WI38 (cell line): Measurements from ENCODE around the gene ULK4.

Source experiments
- H3K4me3 ChIP-seq: 2 replicates; pipeline ENCODE4 v1.5.1; 2011; ENCODE audit warnings: low read depth, mild to moderate bottlenecking, control low read depth, low read length
- CTCF ChIP-seq: IDR thresholded peaks from 2 replicates; pipeline ENCODE4 v1.5.1; 2012; ENCODE audit warnings: low read depth, mild to moderate bottlenecking, control low read depth, low read length

ULK4 gene

GRCh38 chr3:41244620-41245336, 717.1 kb downstream of the ULK4 start:
- H3K4me3 ChIP-seq = no peak overlapping the region
- TF ChIP-seq CTCF = no peak

GRCh38 chr3:41243183-41243582, 718.7 kb downstream of the ULK4 start:
- no peak overlapping the region for H3K4me3 ChIP-seq
- TF ChIP-seq CTCF = no peak

GRCh38 chr3:41241800-41242571, 719.9 kb downstream of the ULK4 start:
- H3K4me3 ChIP-seq = no peak overlapping the region
- no peak for TF ChIP-seq CTCF

- H3K4me3 ChIP-seq = no peak overlapping the region
- no peak for TF ChIP-seq CTCF
Observed at GRCh38 chr3:41241161-41241560, 720.7 kb downstream of the ULK4 start.

- no peak overlapping the region for H3K4me3 ChIP-seq
- no peak for TF ChIP-seq CTCF
Observed at GRCh38 chr3:41239587-41239986, 722.3 kb downstream of the ULK4 start.

- TF ChIP-seq CTCF = no peak
- H3K4me3 ChIP-seq = no peak overlapping the region
Observed at GRCh38 chr3:41237907-41238306, 724.0 kb downstream of the ULK4 start.

- no peak for TF ChIP-seq CTCF
- H3K4me3 ChIP-seq = no peak overlapping the region
Observed at GRCh38 chr3:41236228-41236627, 725.7 kb downstream of the ULK4 start.
